Gastrocnemius medialis (tissue), 4 donors: ENCODE results near the gene BOLL.

Source experiments
- CTCF ChIP-seq, 5 experiments: fragments of 450-650 bp in 3 of 5; fragments of 200-600 bp in 2 of 5; sonication (generic) in 2 of 5; IDR thresholded peaks in 4 of 5; conservative IDR thresholded peaks in 1 of 5; 1 replicate in 4 of 5; 2 replicates in 1 of 5; pipeline ENCODE4 v1.5.1; 2016 to 2019; ENCODE audit warnings: antibody characterized with exemption in 5 of 5, mild to moderate bottlenecking in 3 of 5, moderate library complexity in 3 of 5
- POLR2A ChIP-seq, 2 donors: fragments of 450-650 bp; IDR thresholded peaks; one replicate each; pipeline ENCODE4 v1.6.1; 2017; ENCODE audit warnings: antibody characterized with exemption in 2 of 2, mild to moderate bottlenecking in 2 of 2, moderate library complexity in 2 of 2

- TF ChIP-seq CTCF (IDR thresholded peaks at IDR 0.05 in 4 of 5, conservative IDR thresholded peaks at IDR 0.05 in 1 of 5) (no peak), POLR2A (IDR thresholded peaks at IDR 0.05) (no peak)
Measured at GRCh38 chr2:197705912-197706838, 78.9 kb downstream of the BOLL start.
